ENCODE results near the gene DOCK3.

GRCh38 chr3:50876947-50877346 lies 202.2 kb downstream of the DOCK3 start:
- TF ChIP-seq EZH2 (optimal IDR thresholded peaks at IDR 0.05; ENCODE audit: low read depth, low read length) (no peak), CTCF (IDR thresholded peaks at IDR 0.05; ENCODE audit: low read length) (no peak), EZH2phosphoT487 (IDR thresholded peaks at IDR 0.05; ENCODE audit: low read length) (no peak)
